Measurements from ENCODE around the gene ZMAT5.

ZMAT5 gene

DNA sequence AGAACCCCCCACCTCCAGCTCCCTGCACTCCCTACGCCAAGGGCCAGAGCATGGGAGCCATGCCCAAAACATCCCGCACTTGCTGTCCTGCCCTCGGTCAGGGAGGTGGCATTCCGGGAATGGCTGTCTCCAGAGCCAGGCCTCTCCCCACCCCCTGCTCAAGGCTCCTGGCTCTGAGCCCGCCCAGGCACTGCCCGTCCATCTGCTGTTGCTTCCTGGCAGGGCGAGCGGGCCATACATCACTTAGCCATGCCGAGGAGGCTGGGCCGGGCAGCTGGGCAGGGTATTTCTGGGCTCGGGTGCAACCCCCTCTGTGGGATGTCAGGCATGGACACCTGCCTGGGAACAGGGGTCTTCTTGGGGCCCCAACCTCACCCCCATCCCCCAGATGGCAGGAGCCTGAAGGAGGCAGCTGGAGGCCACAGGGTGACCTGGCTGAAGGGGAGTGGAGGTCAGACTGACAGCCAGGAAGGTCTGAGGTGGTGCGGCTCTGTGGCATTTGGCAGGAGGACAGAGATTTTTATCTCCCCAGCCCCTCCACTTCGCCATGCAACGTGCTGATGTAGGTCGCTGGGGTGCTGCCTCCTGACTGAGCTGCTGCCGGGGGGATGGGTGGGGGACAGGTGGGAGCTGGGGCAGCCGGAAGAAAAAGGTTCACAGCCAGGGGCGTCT lies 55.7 kb downstream of the ZMAT5 start:
- no peak overlapping the region for H3K4me2 ChIP-seq (ENCODE audit: low read depth, low read length)
- H3F3A ChIP-seq (ENCODE audit: insufficient read depth, low read length), result no peaks in the 10 kb centered on the region
- DNase-seq, result no peak
- H3K9ac ChIP-seq (ENCODE audit: low read length), result no peak overlapping the region
- H2AFZ ChIP-seq (ENCODE audit: low read length), result no peak overlapping the region
- no peaks in the 10 kb centered on the region for H3K4me1 ChIP-seq (ENCODE audit: low read length)
- H3K79me2 ChIP-seq (ENCODE audit: low read length), result no peaks in the 10 kb centered on the region
- no peaks in the 10 kb centered on the region for H3K9me2 ChIP-seq (replicated peaks; ENCODE audit: insufficient read depth, low read length)
- no peak overlapping the region for H3K4me3 ChIP-seq (ENCODE audit: low read length)
- H3K9me3 ChIP-seq (replicated peaks; ENCODE audit: insufficient read depth, low read length), result no peaks in the 10 kb centered on the region
- H3K36me3 ChIP-seq (replicated peaks; ENCODE audit: insufficient read depth, low read length), result no peaks in the 10 kb centered on the region
- TF ChIP-seq CTCF (IDR thresholded peaks at IDR 0.05; ENCODE audit: low read length) (no peak), EZH2phosphoT487 (IDR thresholded peaks at IDR 0.05; ENCODE audit: low read length) (no peak), EZH2 (optimal IDR thresholded peaks at IDR 0.05; ENCODE audit: low read depth, low read length) (no peak)
- H3K27me3 ChIP-seq (replicated peaks; ENCODE audit: insufficient read depth, low read length), result peaks cover 24% of the 10 kb centered on the region
- no peak overlapping the region for H3K27ac ChIP-seq (ENCODE audit: low read length)
- H4K20me1 ChIP-seq (ENCODE audit: insufficient read depth, low read length), result no peaks in the 10 kb centered on the region

- DNase-seq, result no peak
- H4K20me1 ChIP-seq (ENCODE audit: insufficient read depth, low read length), result no peaks in the 10 kb centered on the region
- no peaks in the 10 kb centered on the region for H3K9me3 ChIP-seq (replicated peaks; ENCODE audit: insufficient read depth, low read length)
- no peaks in the 10 kb centered on the region for H3K9me2 ChIP-seq (replicated peaks; ENCODE audit: insufficient read depth, low read length)
- no peak overlapping the region for H3K4me3 ChIP-seq (ENCODE audit: low read length)
- no peaks in the 10 kb centered on the region for H3F3A ChIP-seq (ENCODE audit: insufficient read depth, low read length)
- H3K79me2 ChIP-seq (ENCODE audit: low read length), result no peaks in the 10 kb centered on the region
- no peak overlapping the region for H3K27ac ChIP-seq (ENCODE audit: low read length)
- H3K27me3 ChIP-seq (replicated peaks; ENCODE audit: insufficient read depth, low read length), result peaks cover 16% of the 10 kb centered on the region
- H3K9ac ChIP-seq (ENCODE audit: low read length), result no peak overlapping the region
- no peaks in the 10 kb centered on the region for H3K4me1 ChIP-seq (ENCODE audit: low read length)
- TF ChIP-seq EZH2phosphoT487 (IDR thresholded peaks at IDR 0.05; ENCODE audit: low read length) (no peak), CTCF (IDR thresholded peaks at IDR 0.05; ENCODE audit: low read length) (no peak), EZH2 (optimal IDR thresholded peaks at IDR 0.05; ENCODE audit: low read depth, low read length) (no peak)
- H2AFZ ChIP-seq (ENCODE audit: low read length), result no peak overlapping the region
- H3K4me2 ChIP-seq (ENCODE audit: low read depth, low read length), result no peak overlapping the region
- no peaks in the 10 kb centered on the region for H3K36me3 ChIP-seq (replicated peaks; ENCODE audit: insufficient read depth, low read length)
These were observed 56.6 kb downstream of the ZMAT5 start for GRCh38 chr22:29710193-29710592.

GRCh38 chr22:29707471-29707870 lies 59.3 kb downstream of the ZMAT5 start:
- Histone ChIP-seq H3K9me2 (replicated peaks; ENCODE audit: insufficient read depth, low read length) (no peaks in the 10 kb centered on the region), H2AFZ (ENCODE audit: low read length) (no peak overlapping the region), H3K4me1 (ENCODE audit: low read length) (no peaks in the 10 kb centered on the region), H3K9me3 (replicated peaks; ENCODE audit: insufficient read depth, low read length) (no peaks in the 10 kb centered on the region), H3K4me2 (ENCODE audit: low read depth, low read length) (no peak overlapping the region), H4K20me1 (ENCODE audit: insufficient read depth, low read length) (no peaks in the 10 kb centered on the region), H3K27me3 (replicated peaks; ENCODE audit: insufficient read depth, low read length) (no peaks in the 10 kb centered on the region; the same call in 1 of the 2 replicates), H3K9ac (ENCODE audit: low read length) (no peak overlapping the region), H3K4me3 (ENCODE audit: low read length) (no peak overlapping the region), H3K27ac (ENCODE audit: low read length) (no peak overlapping the region), H3K36me3 (replicated peaks; ENCODE audit: insufficient read depth, low read length) (no peaks in the 10 kb centered on the region), H3K79me2 (ENCODE audit: low read length) (no peaks in the 10 kb centered on the region), H3F3A (ENCODE audit: insufficient read depth, low read length) (no peaks in the 10 kb centered on the region)
- no peak for TF ChIP-seq EZH2 (optimal IDR thresholded peaks at IDR 0.05; ENCODE audit: low read depth, low read length)
- no peak for TF ChIP-seq EZH2phosphoT487 (IDR thresholded peaks at IDR 0.05; ENCODE audit: low read length)
- no peak for TF ChIP-seq CTCF (IDR thresholded peaks at IDR 0.05; ENCODE audit: low read length)
- DNase-seq, result no peak

All from MM.1S (cell line).